A673 (cell line): ENCODE data around the gene ESR1.
"Not testable (repeated sequence)": the region's sequence is repeated elsewhere in the genome, so short reads cannot be mapped to it uniquely, and the experiment has no call there.

Source experiments
- CTCF ChIP-seq: fragments of 300-800, 200-600 bp; sonication (generic); conservative IDR thresholded peaks from 2 replicates; pipeline ENCODE4 v1.5.1; 2017; ENCODE audit warnings: low read depth, mild to moderate bottlenecking, antibody characterized with exemption, low read length, moderate library complexity, mixed read lengths
- EZH2 ChIP-seq: fragments of 200-600 bp; sonication (generic); IDR thresholded peaks from 2 replicates; pipeline ENCODE4 v1.6.1; 2017; ENCODE audit warnings: borderline replicate concordance, low read depth, mild to moderate bottlenecking, mixed read lengths, antibody characterized with exemption, low read length; ENCODE audit not compliant: poor library complexity, severe bottlenecking

- TF ChIP-seq CTCF, EZH2: not testable (repeated sequence)
Measured at GRCh38 chr6:151964412-151964811, 156.9 kb downstream of the ESR1 start.
